A673 (cell line): Measurements from ENCODE around the gene EDIL3. TPM values are rescaled to one million over a fixed set of nuclear protein-coding genes. Genes with fewer than 3 reads are reported as not detected.

ENCODE experiments used
- BruUV-seq: library from RNA; stranded (reverse); fragments of 400-500 nt; replicated peaks from 2 replicates; lab custom pipeline; 2021; lab: Mats Ljungman, UMichigan
- CTCF ChIA-PET: fragments of 300-600 bp; sonication (Branson Sonifier 250); formaldehyde crosslinking; loops from one replicate; lab custom pipeline; 2022; ENCODE audit warnings: antibody characterized with exemption; lab: Charles Lee
- POLR2A ChIA-PET: fragments of 300-600 bp; sonication (Branson Sonifier 250); formaldehyde crosslinking; loops from one replicate; lab custom pipeline; 2022; ENCODE audit warnings: antibody characterized with exemption; ENCODE audit not compliant: low non-redundant PET; lab: Charles Lee
- DNase-seq: peaks from one replicate; pipeline ENCODE4 v3.0.0-alpha.2; 2015; ENCODE audit warnings: low spot score
- H3K27ac ChIP-seq: fragments of 200-600 bp; sonication (generic); 2 replicates; pipeline ENCODE4 v1.5.1; 2016; ENCODE audit warnings: mixed run types, low read depth, mild to moderate bottlenecking, mixed read lengths, antibody characterized with exemption, low read length; ENCODE audit not compliant: poor library complexity, severe bottlenecking
- H3K27me3 ChIP-seq: fragments of 200-600 bp; sonication (generic); replicated peaks from 2 replicates; pipeline ENCODE4 v1.6.1; 2017; ENCODE audit warnings: mixed run types, low read depth, mild to moderate bottlenecking, mixed read lengths, antibody characterized with exemption, low read length; ENCODE audit not compliant: insufficient read depth, poor library complexity
- H3K36me3 ChIP-seq: fragments of 200-600 bp; sonication (generic); 2 replicates; pipeline ENCODE4 v1.6.1; 2016; ENCODE audit warnings: mixed run types, mild to moderate bottlenecking, mixed read lengths, antibody characterized with exemption, low read length; ENCODE audit not compliant: insufficient read depth, poor library complexity, severe bottlenecking
- H3K4me1 ChIP-seq: fragments of 200-600 bp; sonication (generic); 2 replicates; pipeline ENCODE4 v1.6.1; 2017; ENCODE audit warnings: mixed run types, mild to moderate bottlenecking, mixed read lengths, antibody characterized with exemption, low read length; ENCODE audit not compliant: insufficient read depth, poor library complexity, severe bottlenecking
- H3K4me3 ChIP-seq: fragments of 200-600 bp; sonication (generic); 2 replicates; pipeline ENCODE4 v1.5.1; 2016; ENCODE audit warnings: low read depth, mixed run types, mild to moderate bottlenecking, mixed read lengths, low read length; ENCODE audit not compliant: poor library complexity, severe bottlenecking
- H3K9me3 ChIP-seq: fragments of 200-600 bp; sonication (generic); 2 replicates; pipeline ENCODE4 v1.6.1; 2016; ENCODE audit warnings: mixed run types, low read depth, mild to moderate bottlenecking, mixed read lengths, antibody characterized with exemption, low read length; ENCODE audit not compliant: poor library complexity, severe bottlenecking
- CTCF ChIP-seq: fragments of 300-800, 200-600 bp; sonication (generic); conservative IDR thresholded peaks from 2 replicates; pipeline ENCODE4 v1.5.1; 2017; ENCODE audit warnings: low read depth, mild to moderate bottlenecking, antibody characterized with exemption, low read length, moderate library complexity, mixed read lengths
- EZH2 ChIP-seq: fragments of 200-600 bp; sonication (generic); IDR thresholded peaks from 2 replicates; pipeline ENCODE4 v1.6.1; 2017; ENCODE audit warnings: borderline replicate concordance, low read depth, mild to moderate bottlenecking, mixed read lengths, antibody characterized with exemption, low read length; ENCODE audit not compliant: poor library complexity, severe bottlenecking
- intact Hi-C: fragments of 100-400 bp; cut with micrococcal nuclease; formaldehyde crosslinking; loops from one replicate; pipeline ENCODE4 v1.10.0; 2022; ENCODE audit not compliant: unreplicated experiment
- total RNA-seq: library from RNA; stranded (reverse); gene quantifications from 2 replicates; pipeline ENCODE4 v1.2.3, GENCODE V29; 2021

Gene EDIL3
- total RNA-seq, 1 experiment from 2014 or later, result 4.6 TPM

GRCh38 chr5:84148651-84149050, 236.0 kb downstream of the EDIL3 start:
- TF ChIP-seq EZH2, result no peak
- ChIA-PET POLR2A (no interaction called here), CTCF (no interaction called here)
- no peak for DNase-seq
- no peaks in the 10 kb centered on the region for H3K27me3 ChIP-seq
- no peak overlapping the region for H3K27ac ChIP-seq
- H3K4me1 ChIP-seq, result no peaks in the 10 kb centered on the region
- no peaks in the 10 kb centered on the region for H3K36me3 ChIP-seq
- no peak overlapping the region for H3K4me3 ChIP-seq
- BruUV-seq, result no TSS peak
- H3K9me3 ChIP-seq, result no peaks in the 10 kb centered on the region
- intact Hi-C loops, result no loop called here

- intact Hi-C loops, result no loop called here
- Histone ChIP-seq H3K27me3 (no peaks in the 10 kb centered on the region), H3K36me3 (no peaks in the 10 kb centered on the region), H3K4me3 (no peak overlapping the region), H3K9me3 (no peaks in the 10 kb centered on the region), H3K4me1 (no peaks in the 10 kb centered on the region), H3K27ac (no peak overlapping the region)
- POLR2A ChIA-PET, result no interaction called here
- CTCF ChIA-PET, result no interaction called here
- DNase-seq, result no peak
- no TSS peak for BruUV-seq
- TF ChIP-seq CTCF (no peak), EZH2 (no peak)
Observed at GRCh38 chr5:84137541-84137940, 247.1 kb downstream of the EDIL3 start.

- Histone ChIP-seq H3K9me3 (no peaks in the 10 kb centered on the region), H3K4me3 (no peak overlapping the region), H3K27me3 (no peaks in the 10 kb centered on the region), H3K27ac (no peak overlapping the region), H3K4me1 (no peaks in the 10 kb centered on the region), H3K36me3 (no peaks in the 10 kb centered on the region)
- CTCF ChIA-PET, result no interaction called here
- intact Hi-C loops, result no loop called here
- DNase-seq, result no peak
- no TSS peak for BruUV-seq
- POLR2A ChIA-PET, result no interaction called here
- TF ChIP-seq EZH2, result no peak
- no peak for TF ChIP-seq CTCF
Observed at GRCh38 chr5:84131372-84131771, 253.3 kb downstream of the EDIL3 start.

GRCh38 chr5:84130006-84130580, 254.6 kb downstream of the EDIL3 start:
- TF ChIP-seq CTCF, result no peak
- no peak for DNase-seq
- ChIA-PET CTCF (no interaction called here), POLR2A (no interaction called here)
- Histone ChIP-seq H3K9me3 (no peaks in the 10 kb centered on the region), H3K36me3 (no peaks in the 10 kb centered on the region), H3K4me3 (no peak overlapping the region), H3K27me3 (no peaks in the 10 kb centered on the region), H3K27ac (no peak overlapping the region), H3K4me1 (no peaks in the 10 kb centered on the region)
- intact Hi-C loops, result no loop called here
- no TSS peak for BruUV-seq
